Measurements from ENCODE around the gene RNU2-63P. TPM values are rescaled to one million over a fixed set of nuclear protein-coding genes. Genes with fewer than 3 reads are reported as not detected.
"Not testable (repeated sequence)": the region's sequence is repeated elsewhere in the genome, so short reads cannot be mapped to it uniquely, and the experiment has no call there.

RNU2-63P gene
- total and polyA plus RNA-seq, 4 experiments from 2014 or later = 4.3 to 7.0 TPM; not detected in 2

DNA sequence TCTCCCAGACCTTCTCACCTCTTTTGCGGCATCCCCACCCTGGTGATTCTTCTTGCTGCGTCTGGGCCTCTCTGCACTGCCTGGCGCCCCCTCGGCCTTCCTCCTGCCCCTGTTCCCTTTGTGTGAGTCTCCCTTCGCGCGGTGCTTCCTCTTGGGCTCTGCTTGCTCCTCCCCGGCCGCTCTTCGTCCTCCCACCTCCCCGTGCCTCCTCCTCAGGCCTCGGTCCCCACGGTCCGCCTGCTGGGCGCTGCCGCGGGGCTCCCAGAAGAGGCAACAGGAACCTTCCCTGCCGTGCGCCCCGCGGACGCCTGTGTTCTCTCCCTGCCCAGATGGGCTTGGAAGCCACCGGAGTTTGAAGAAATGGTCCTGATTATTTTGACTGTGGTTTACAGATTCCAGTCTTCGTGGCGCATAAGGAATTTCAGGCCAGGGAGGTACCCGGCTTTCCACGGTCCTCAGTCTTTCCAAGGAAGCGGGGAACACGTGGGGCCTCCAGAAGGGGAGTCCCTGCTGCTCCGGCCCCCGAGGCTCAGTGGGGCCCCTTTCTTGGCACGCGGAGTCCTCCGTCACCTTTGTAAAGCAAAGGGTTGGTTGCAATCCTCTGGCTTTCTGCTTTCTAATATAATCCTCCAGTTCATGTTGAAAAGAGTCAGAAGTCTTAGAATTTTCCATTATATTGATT lies 13.1 kb downstream of the RNU2-63P start:
- no peaks in the 10 kb centered on the region for H3K27me3 ChIP-seq (ENCODE audit: insufficient read depth, low read length)
- no peak overlapping the region for H3K27ac ChIP-seq (ENCODE audit: low read depth, low read length)
- H3K4me3 Mint-ChIP-seq = no peak overlapping the region
- H3K4me1 Mint-ChIP-seq = peaks cover 2 to 7% (median 5%) of the 10 kb centered on the region in 4 donors
- ChIA-PET POLR2A (ENCODE audit: partially characterized antibody) (no interaction called here), CTCF (ENCODE audit: partially characterized antibody) (no interaction called here)
- no peaks in the 10 kb centered on the region for H3K9me3 Mint-ChIP-seq
- no peak overlapping the region for H3K4me3 ChIP-seq (ENCODE audit: low read length in 2 of 2)
- no peaks in the 10 kb centered on the region for H3K36me3 ChIP-seq (ENCODE audit: insufficient read depth, low read length)
- DNase-seq = no peak
- H3K4me1 ChIP-seq (ENCODE audit: insufficient read depth, low read length) = peaks cover 7% of the 10 kb centered on the region
- H3K27ac Mint-ChIP-seq = no peak overlapping the region
- H3K27me3 Mint-ChIP-seq = no peaks in the 10 kb centered on the region
- intact Hi-C loops (cut with micrococcal nuclease) = no loop called here
- no peaks in the 10 kb centered on the region for H3K9me3 ChIP-seq (ENCODE audit: control insufficient read depth in 1 of 2, low read length in 2 of 2)
- H3K36me3 Mint-ChIP-seq = no peaks in the 10 kb centered on the region

DNA sequence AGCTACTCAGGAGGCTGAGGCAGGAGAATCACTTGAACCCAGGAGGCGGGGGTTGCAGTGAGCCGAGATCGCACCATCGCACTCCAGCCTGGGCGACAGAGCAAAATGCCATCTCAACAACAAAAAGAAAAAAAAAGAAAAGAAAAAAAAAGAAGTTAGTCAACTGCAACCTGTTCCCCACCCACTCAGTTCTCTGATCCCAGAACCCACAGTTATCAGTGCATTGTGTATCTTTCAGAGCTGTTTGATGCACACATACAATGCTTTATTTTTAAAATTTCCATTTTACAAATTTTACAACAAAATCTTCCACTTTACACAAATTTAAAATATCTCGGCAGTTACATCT lies 14.0 kb downstream of the RNU2-63P start:
- Mint-ChIP-seq H3K27me3 (no peaks in the 10 kb centered on the region), H3K9me3 (no peaks in the 10 kb centered on the region), H3K4me3 (no peak overlapping the region), H3K27ac (no peak overlapping the region), H3K4me1 (peaks cover 2 to 7% (median 5%) of the 10 kb centered on the region in 4 donors), H3K36me3 (no peaks in the 10 kb centered on the region)
- no peak overlapping the region for H3K27ac ChIP-seq (ENCODE audit: low read depth, low read length)
- no peaks in the 10 kb centered on the region for H3K36me3 ChIP-seq (ENCODE audit: insufficient read depth, low read length)
- H3K4me3 ChIP-seq (ENCODE audit: low read length in 2 of 2) = no peak overlapping the region
- no peaks in the 10 kb centered on the region for H3K9me3 ChIP-seq (ENCODE audit: control insufficient read depth in 1 of 2, low read length in 2 of 2)
- no peak for DNase-seq
- ChIA-PET POLR2A (ENCODE audit: partially characterized antibody) (interaction anchor here (1.0 to 1.2 kb wide), 2 partner anchors 14 to 158 kb away, joined by 3 to 8 read pairs; partner anchors contain the start of gene RNU2-63P), CTCF (ENCODE audit: partially characterized antibody) (interaction anchor here (0.8 to 2.3 kb wide), 6 partner anchors 8 to 58 kb away, joined by 3 to 14 read pairs (median 6); partner anchors contain the start of gene RNU2-63P)
- intact Hi-C loops (cut with micrococcal nuclease) = no loop called here
- peaks cover 7% of the 10 kb centered on the region for H3K4me1 ChIP-seq (ENCODE audit: insufficient read depth, low read length)
- H3K27me3 ChIP-seq (ENCODE audit: insufficient read depth, low read length) = no peaks in the 10 kb centered on the region

DNA sequence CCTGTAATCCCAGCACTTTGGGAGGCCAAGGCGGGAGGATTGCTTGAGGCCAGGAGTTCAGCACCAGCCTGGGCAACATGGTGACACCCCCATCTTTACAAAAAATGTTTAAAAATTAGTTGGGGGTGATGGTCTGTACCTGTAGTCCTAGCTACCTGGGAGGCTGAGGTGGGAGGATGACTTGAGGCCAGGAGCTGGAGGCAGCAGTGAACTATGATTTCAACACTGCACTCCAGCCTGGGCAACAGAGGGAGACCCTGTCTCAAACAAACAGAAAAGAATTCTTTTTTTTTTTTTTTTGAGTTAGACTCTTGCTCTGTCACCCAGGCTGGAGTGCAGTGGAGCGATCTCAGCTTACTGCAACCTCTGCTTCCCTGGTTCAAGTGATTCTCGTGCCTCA lies 15.9 kb downstream of the RNU2-63P start:
- H3K4me3 Mint-ChIP-seq; H3K27ac ChIP-seq (ENCODE audit: low read depth, low read length); H3K4me1 Mint-ChIP-seq; H3K9me3 ChIP-seq (ENCODE audit: control insufficient read depth in 1 of 2, low read length in 2 of 2); H3K9me3 Mint-ChIP-seq; H3K36me3 ChIP-seq (ENCODE audit: insufficient read depth, low read length); POLR2A ChIA-PET (ENCODE audit: partially characterized antibody); H3K4me3 ChIP-seq (ENCODE audit: low read length in 2 of 2); H3K4me1 ChIP-seq (ENCODE audit: insufficient read depth, low read length); H3K27me3 ChIP-seq (ENCODE audit: insufficient read depth, low read length); H3K36me3 Mint-ChIP-seq; H3K27ac Mint-ChIP-seq; H3K27me3 Mint-ChIP-seq; intact Hi-C loops (cut with micrococcal nuclease); DNase-seq: not testable (repeated sequence)
- CTCF ChIA-PET (ENCODE audit: partially characterized antibody) = interaction anchor here (1.2 to 2.3 kb wide), 3 partner anchors 12 to 160 kb away, joined by 3 to 14 read pairs (median 4); no protein-coding TSS in a partner anchor

DNA sequence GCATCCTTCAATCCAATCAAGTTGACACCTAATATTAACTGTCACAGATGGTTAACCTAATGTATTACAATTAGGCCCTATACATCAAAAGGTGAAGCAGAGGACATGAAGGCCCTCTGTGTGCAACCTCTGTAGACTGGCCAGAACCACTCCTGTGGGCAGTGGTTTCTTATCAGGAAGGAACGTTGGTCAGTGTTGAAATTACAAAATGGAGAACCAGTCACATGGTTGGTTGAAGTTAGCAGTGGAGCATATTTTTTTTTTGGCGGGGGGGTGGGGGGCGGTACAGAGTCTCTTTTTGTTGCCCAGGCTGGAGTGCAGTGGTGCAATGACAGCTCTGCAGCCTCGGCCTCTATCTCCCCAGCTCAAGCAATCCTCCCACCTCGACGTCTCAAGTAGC lies 19.8 kb downstream of the RNU2-63P start:
- Mint-ChIP-seq H3K27ac (no peak overlapping the region), H3K27me3 (no peaks in the 10 kb centered on the region), H3K4me1 (peaks cover 0 to 2% (median 1%) of the 10 kb centered on the region in 4 donors), H3K4me3 (no peak overlapping the region), H3K9me3 (peaks cover 0 to 1% (median 0%) of the 10 kb centered on the region in 8 donors), H3K36me3 (no peaks in the 10 kb centered on the region)
- Histone ChIP-seq H3K9me3 (ENCODE audit: control insufficient read depth in 1 of 2, low read length in 2 of 2) (no peaks in the 10 kb centered on the region), H3K27ac (ENCODE audit: low read depth, low read length) (no peak overlapping the region), H3K27me3 (ENCODE audit: insufficient read depth, low read length) (no peaks in the 10 kb centered on the region), H3K4me1 (ENCODE audit: insufficient read depth, low read length) (peaks cover 2% of the 10 kb centered on the region), H3K36me3 (ENCODE audit: insufficient read depth, low read length) (no peaks in the 10 kb centered on the region), H3K4me3 (ENCODE audit: low read length in 2 of 2) (no peak overlapping the region)
- CTCF ChIA-PET (ENCODE audit: partially characterized antibody) = no interaction called here
- no peak for DNase-seq
- POLR2A ChIA-PET (ENCODE audit: partially characterized antibody) = no interaction called here
- intact Hi-C loops (cut with micrococcal nuclease) = no loop called here

DNA sequence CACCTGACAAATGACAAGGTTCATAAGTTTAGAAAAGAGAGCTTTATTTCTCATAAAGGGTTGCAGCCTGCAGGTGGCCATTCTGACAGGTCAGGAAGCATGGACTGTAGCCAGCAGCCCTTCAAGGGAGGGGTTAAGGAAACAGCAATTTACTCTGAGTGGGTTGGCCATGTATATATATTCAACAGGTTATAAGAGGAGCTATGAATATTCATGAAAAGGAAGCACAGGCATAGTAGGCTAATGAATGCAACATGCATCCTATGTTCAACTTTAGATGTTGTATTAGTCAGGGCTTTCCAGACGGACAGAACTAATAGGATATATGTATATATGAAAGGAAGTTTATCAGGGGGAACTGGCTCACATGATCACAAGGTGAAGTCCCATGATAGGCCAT lies 20.6 kb downstream of the RNU2-63P start:
- intact Hi-C loops (cut with micrococcal nuclease) = no loop called here
- no peaks in the 10 kb centered on the region for H3K4me1 Mint-ChIP-seq
- H3K4me3 Mint-ChIP-seq = no peak overlapping the region
- no peaks in the 10 kb centered on the region for H3K36me3 Mint-ChIP-seq
- H3K27ac Mint-ChIP-seq = no peak overlapping the region
- ChIA-PET POLR2A (ENCODE audit: partially characterized antibody) (no interaction called here), CTCF (ENCODE audit: partially characterized antibody) (no interaction called here)
- Histone ChIP-seq H3K4me1 (ENCODE audit: insufficient read depth, low read length) (no peaks in the 10 kb centered on the region), H3K9me3 (ENCODE audit: control insufficient read depth in 1 of 2, low read length in 2 of 2) (no peaks in the 10 kb centered on the region), H3K27ac (ENCODE audit: low read depth, low read length) (no peak overlapping the region), H3K36me3 (ENCODE audit: insufficient read depth, low read length) (no peaks in the 10 kb centered on the region), H3K27me3 (ENCODE audit: insufficient read depth, low read length) (no peaks in the 10 kb centered on the region), H3K4me3 (ENCODE audit: low read length in 2 of 2) (no peak overlapping the region)
- H3K27me3 Mint-ChIP-seq = no peaks in the 10 kb centered on the region
- H3K9me3 Mint-ChIP-seq = peaks cover 0 to 1% (median 0%) of the 10 kb centered on the region in 8 donors
- no peak for DNase-seq

DNA sequence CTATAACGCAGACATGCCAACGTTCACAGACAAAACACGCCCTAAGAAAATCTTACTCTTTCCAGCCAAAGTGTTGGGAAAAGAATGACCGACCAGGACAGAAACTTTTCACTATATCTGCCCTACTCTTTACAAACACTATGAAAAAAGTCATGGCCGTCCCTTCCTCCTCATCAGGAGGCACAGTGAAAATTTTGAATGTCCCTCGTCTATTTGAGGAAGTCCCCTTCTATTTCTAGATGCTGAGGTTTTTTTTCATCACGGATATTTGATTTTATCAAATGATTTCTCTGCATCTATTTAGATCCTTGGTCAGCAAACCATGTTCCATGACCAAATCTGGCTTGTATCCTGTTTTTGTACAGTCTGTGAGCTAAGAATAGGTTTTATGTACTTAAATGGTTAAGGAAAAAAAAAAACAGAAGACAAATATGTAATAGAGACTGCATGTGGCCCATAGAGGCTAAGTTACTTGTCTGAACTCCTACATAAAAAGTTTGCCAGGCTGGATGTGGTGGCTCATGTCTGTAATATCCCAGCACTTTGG lies 22.0 kb downstream of the RNU2-63P start:
- H3K27ac ChIP-seq (ENCODE audit: low read depth, low read length); H3K4me1 Mint-ChIP-seq; CTCF ChIA-PET (ENCODE audit: partially characterized antibody); H3K27me3 ChIP-seq (ENCODE audit: insufficient read depth, low read length); POLR2A ChIA-PET (ENCODE audit: partially characterized antibody); H3K27ac Mint-ChIP-seq; H3K4me1 ChIP-seq (ENCODE audit: insufficient read depth, low read length); H3K27me3 Mint-ChIP-seq; H3K4me3 Mint-ChIP-seq; H3K36me3 Mint-ChIP-seq; H3K9me3 Mint-ChIP-seq; H3K36me3 ChIP-seq (ENCODE audit: insufficient read depth, low read length); H3K4me3 ChIP-seq (ENCODE audit: low read length in 2 of 2); DNase-seq; intact Hi-C loops (cut with micrococcal nuclease); H3K9me3 ChIP-seq (ENCODE audit: control insufficient read depth in 1 of 2, low read length in 2 of 2): not testable (repeated sequence)

DNA sequence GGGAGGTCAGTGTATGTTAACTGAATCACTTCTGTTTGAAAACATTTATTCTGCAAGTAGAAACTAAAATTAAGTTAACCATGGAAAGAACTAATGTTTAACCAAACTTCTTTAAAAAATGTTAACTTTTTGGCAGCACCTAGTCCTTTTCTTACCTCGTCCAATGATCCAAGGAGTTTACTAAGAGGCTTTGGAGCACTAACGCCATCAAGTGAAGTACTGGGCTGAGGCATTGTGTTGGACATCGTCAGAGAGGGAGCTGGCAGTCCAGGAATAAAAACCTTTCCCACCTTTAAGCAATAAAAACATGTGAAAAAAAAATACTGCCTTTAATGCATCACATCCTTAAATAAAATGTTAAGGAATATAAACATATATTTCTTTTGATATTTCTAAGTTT lies 23.8 kb downstream of the RNU2-63P start:
- H3K9me3 ChIP-seq (ENCODE audit: control insufficient read depth in 1 of 2, low read length in 2 of 2); H3K36me3 Mint-ChIP-seq; intact Hi-C loops (cut with micrococcal nuclease); CTCF ChIA-PET (ENCODE audit: partially characterized antibody); H3K27ac Mint-ChIP-seq; H3K36me3 ChIP-seq (ENCODE audit: insufficient read depth, low read length); H3K27me3 Mint-ChIP-seq; H3K4me3 ChIP-seq (ENCODE audit: low read length in 2 of 2); H3K4me1 ChIP-seq (ENCODE audit: insufficient read depth, low read length); H3K27ac ChIP-seq (ENCODE audit: low read depth, low read length); H3K4me3 Mint-ChIP-seq; H3K4me1 Mint-ChIP-seq; DNase-seq; POLR2A ChIA-PET (ENCODE audit: partially characterized antibody); H3K27me3 ChIP-seq (ENCODE audit: insufficient read depth, low read length); H3K9me3 Mint-ChIP-seq: not testable (repeated sequence)

Measured in CD4-positive, alpha-beta memory T cell (primary cell).